ENCODE measurements around the gene DAGLB. TPM values are rescaled to one million over a fixed set of nuclear protein-coding genes. Genes with fewer than 3 reads are reported as not detected.

The DAGLB gene
- total RNA-seq, 2 experiments from 2014 or later, result 12.4 to 19.5 TPM

GRCh38 chr7:6430974-6431373, 16.8 kb downstream of the DAGLB start:
- peaks cover 79% of the 10 kb centered on the region for H3K36me3 ChIP-seq (ENCODE audit: insufficient read depth, low read length)
- no peak overlapping the region for H3K4me3 ChIP-seq (ENCODE audit: low read depth, low read length, poor library complexity, severe bottlenecking)
- H3K9me2 ChIP-seq (ENCODE audit: insufficient read depth, low read length), result no peaks in the 10 kb centered on the region
- peaks cover 4% of the 10 kb centered on the region; the same call in 1 of the 2 replicates for H4K20me1 ChIP-seq (ENCODE audit: insufficient read depth, low read length)
- H3K9me3 ChIP-seq (ENCODE audit: low read length), result no peaks in the 10 kb centered on the region
- intact Hi-C loops (cut with micrococcal nuclease; ENCODE audit: unreplicated experiment), result loop anchor here (10.0 kb wide), 2 partner anchors 426 to 576 kb away; partner anchors contain the start of genes AIMP2 and PMS2
- no peak overlapping the region for H2AFZ ChIP-seq (ENCODE audit: low read length)
- no TSS peak for BruUV-seq (replicated peaks)
- TF ChIP-seq, protein P1, sequence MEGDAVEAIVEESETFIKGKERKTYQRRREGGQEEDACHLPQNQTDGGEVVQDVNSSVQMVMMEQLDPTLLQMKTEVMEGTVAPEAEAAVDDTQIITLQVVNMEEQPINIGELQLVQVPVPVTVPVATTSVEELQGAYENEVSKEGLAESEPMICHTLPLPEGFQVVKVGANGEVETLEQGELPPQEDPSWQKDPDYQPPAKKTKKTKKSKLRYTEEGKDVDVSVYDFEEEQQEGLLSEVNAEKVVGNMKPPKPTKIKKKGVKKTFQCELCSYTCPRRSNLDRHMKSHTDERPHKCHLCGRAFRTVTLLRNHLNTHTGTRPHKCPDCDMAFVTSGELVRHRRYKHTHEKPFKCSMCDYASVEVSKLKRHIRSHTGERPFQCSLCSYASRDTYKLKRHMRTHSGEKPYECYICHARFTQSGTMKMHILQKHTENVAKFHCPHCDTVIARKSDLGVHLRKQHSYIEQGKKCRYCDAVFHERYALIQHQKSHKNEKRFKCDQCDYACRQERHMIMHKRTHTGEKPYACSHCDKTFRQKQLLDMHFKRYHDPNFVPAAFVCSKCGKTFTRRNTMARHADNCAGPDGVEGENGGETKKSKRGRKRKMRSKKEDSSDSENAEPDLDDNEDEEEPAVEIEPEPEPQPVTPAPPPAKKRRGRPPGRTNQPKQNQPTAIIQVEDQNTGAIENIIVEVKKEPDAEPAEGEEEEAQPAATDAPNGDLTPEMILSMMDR (conservative IDR thresholded peaks at IDR 0.05; ENCODE audit: low read length), result no peak
- no peak for TF ChIP-seq EZH2phosphoT487 (IDR thresholded peaks at IDR 0.05; ENCODE audit: borderline replicate concordance, low read depth, low read length)
- peaks cover 8% of the 10 kb centered on the region for H3K4me1 ChIP-seq (ENCODE audit: insufficient read depth, low read length, poor library complexity, severe bottlenecking)
- H3K4me2 ChIP-seq (ENCODE audit: low read length), result no peak overlapping the region
- ChIA-PET POLR2A (no interaction called here), CTCF (ENCODE audit: unreplicated experiment) (no interaction called here)
- peaks cover 3% of the 10 kb centered on the region; the same call in 1 of the 2 replicates for H3K79me2 ChIP-seq (ENCODE audit: insufficient read depth, low read depth, low read length)
- H3K27ac ChIP-seq (ENCODE audit: low read depth, low read length, poor library complexity, severe bottlenecking), result no peak overlapping the region
- no peak for DNase-seq (ENCODE audit: low spot score)

- BruUV-seq (replicated peaks), result no TSS peak
- POLR2A ChIA-PET, result no interaction called here
Observed at GRCh38 chr7:6430271-6430940, 17.3 kb downstream of the DAGLB start.

More at GRCh38 chr7:6430271-6430940, 17.3 kb downstream of the DAGLB start:
- TF ChIP-seq EZH2phosphoT487 (IDR thresholded peaks at IDR 0.05; ENCODE audit: borderline replicate concordance, low read depth, low read length), result no peak
- TF ChIP-seq, protein P1 (conservative IDR thresholded peaks at IDR 0.05; ENCODE audit: low read length), result peak; percentile 59
- Histone ChIP-seq H3K4me3 (ENCODE audit: low read depth, low read length, poor library complexity, severe bottlenecking) (no peak overlapping the region), H3K4me1 (ENCODE audit: insufficient read depth, low read length, poor library complexity, severe bottlenecking) (peaks cover 2% of the 10 kb centered on the region), H3K27ac (ENCODE audit: low read depth, low read length, poor library complexity, severe bottlenecking) (no peak overlapping the region), H3K9me2 (ENCODE audit: insufficient read depth, low read length) (no peaks in the 10 kb centered on the region), H2AFZ (ENCODE audit: low read length) (no peak overlapping the region), H3K36me3 (ENCODE audit: insufficient read depth, low read length) (peaks cover 81% of the 10 kb centered on the region), H3K79me2 (ENCODE audit: insufficient read depth, low read depth, low read length) (no peaks in the 10 kb centered on the region), H3K9me3 (ENCODE audit: low read length) (no peaks in the 10 kb centered on the region), H3K4me2 (ENCODE audit: low read length) (no peak overlapping the region), H4K20me1 (ENCODE audit: insufficient read depth, low read length) (peaks cover 4% of the 10 kb centered on the region; the same call in 1 of the 2 replicates)
- DNase-seq (ENCODE audit: low spot score), result peak; percentile 31
- CTCF ChIA-PET (ENCODE audit: unreplicated experiment), result no interaction called here
- intact Hi-C loops (cut with micrococcal nuclease; ENCODE audit: unreplicated experiment), result loop anchor here (10.0 kb wide), 2 partner anchors 426 to 576 kb away; partner anchors contain the start of genes AIMP2 and PMS2

Data from OCI-LY7 (cell line).